SW 1271 (cell line): Measurements from ENCODE around the gene HSPB9.
"Not testable (repeated sequence)": the region's sequence is repeated elsewhere in the genome, so short reads cannot be mapped to it uniquely, and the experiment has no call there.

ENCODE experiments used
- DNase-seq, 2 experiments: peaks; one replicate each; lab custom pipeline; 2025; lab: John Stamatoyannopoulos, UW

HSPB9 gene

DNA sequence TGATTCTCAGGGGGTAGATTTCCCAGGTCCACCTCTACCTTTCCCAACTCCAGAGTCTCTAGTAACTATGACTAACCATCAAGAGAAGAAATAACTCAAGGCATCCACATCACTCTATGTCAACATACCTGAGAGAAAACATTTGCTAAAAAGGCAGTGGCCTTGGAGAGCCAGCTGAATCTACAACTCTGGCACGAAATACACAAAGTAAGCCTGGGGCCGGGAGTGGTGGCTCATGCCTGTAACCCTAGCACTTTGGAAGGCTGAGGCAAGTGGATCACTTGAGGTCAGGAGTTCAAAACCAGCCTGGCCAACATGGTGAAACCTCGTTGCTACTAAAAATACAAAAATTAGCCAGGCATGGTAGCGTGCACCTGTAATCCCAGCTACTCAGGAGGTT is 20.5 kb downstream of the HSPB9 start:
- not testable (repeated sequence) for DNase-seq

- no peak for DNase-seq
Observed at GRCh38 chr17:42146911-42147607, 24.5 kb downstream of the HSPB9 start.

GRCh38 chr17:42153919-42154742 is 31.5 kb downstream of the HSPB9 start:
- no peak for DNase-seq

DNA sequence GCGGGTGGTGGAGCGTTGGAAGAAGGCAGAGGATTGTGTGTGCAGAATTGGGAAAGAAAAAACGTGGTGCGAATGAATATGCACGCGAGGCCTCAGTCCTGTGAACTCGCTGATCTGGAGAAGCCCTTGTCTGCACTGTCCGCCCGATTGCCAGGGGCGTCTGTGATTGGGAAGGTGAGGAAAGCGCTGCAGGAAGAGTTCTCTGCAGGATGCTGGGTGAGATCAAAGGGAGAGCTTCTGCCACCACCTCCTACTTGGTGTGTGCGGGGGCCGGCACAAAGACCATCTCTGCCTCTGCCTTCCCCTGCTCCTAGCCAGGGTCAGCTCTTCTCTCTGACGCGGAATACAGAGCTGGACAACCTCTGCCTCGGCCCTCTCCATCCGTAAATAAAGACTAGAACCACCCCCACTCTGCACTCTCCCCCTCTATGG is 33.0 kb downstream of the HSPB9 start:
- DNase-seq, result no peak

GRCh38 chr17:42159796-42160530 is 37.4 kb downstream of the HSPB9 start:
- DNase-seq, result no peak

- DNase-seq, result no peak
Observed at GRCh38 chr17:42160531-42160910, 37.9 kb downstream of the HSPB9 start.

GRCh38 chr17:42163113-42163512 is 40.5 kb downstream of the HSPB9 start:
- no peak for DNase-seq

DNA sequence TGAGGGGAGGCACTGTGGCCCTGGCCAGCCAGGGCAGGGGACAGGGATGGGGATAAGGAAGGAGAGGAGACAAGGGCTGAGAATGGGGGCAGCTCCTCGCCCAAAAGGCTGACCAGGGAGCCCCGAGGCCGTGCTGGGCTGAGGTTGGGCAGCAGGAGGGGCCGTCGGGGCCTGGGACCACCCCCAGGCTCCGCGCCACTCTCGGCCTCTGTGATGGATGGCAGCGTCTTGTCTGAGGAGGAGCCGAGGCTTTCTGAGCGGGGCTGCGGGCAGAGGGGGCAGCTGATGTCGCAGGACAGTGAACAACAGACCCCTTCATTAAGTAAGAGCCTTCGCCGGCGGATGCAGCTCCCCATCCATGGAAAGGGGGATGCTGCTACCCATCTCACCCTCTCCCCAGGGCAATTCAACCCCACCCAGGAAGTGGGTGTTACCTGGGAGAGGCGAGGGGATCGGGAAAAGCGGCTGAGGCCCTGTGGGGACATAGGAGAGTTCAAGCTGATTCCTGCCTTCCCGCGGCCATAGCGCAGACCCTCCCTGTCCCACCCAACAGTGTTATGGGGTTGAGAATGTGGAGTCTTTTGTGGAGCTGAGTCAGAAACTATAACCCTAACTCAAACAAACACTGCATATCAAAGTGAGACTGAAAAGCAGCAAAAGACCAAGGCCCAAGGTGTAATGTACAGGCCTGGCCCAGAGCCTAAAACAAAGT is 41.2 kb downstream of the HSPB9 start:
- no peak for DNase-seq

GRCh38 chr17:42165751-42166150 is 43.1 kb downstream of the HSPB9 start:
- no peak for DNase-seq

DNA sequence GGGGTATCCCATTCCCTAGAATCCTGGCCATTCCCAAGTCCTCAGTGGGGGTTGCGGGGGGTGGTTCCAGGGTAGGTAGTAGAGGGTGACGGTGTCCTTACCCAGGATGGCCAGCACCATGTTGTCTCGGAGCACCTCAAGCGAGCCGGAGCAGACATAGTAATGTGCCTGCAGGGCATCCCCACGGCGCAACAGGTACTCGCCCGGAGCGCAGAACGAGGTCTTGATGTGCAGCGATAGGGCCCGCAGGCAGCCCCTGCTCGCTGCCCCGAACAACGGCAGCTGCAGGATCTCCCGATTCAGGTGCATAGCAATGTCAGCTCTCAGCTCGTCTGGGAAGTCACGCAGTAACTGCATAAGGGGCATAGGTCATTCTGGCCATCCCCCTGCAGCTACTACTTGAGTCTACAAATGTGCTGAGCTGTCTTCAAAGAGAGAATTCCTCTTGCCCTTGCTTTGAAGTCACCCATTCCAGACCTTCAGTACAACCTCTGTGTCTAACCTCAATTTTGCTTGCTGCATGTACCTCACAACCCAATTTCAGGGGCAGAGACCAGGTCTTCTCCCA is 43.7 kb downstream of the HSPB9 start:
- DNase-seq, result no peak

DNA sequence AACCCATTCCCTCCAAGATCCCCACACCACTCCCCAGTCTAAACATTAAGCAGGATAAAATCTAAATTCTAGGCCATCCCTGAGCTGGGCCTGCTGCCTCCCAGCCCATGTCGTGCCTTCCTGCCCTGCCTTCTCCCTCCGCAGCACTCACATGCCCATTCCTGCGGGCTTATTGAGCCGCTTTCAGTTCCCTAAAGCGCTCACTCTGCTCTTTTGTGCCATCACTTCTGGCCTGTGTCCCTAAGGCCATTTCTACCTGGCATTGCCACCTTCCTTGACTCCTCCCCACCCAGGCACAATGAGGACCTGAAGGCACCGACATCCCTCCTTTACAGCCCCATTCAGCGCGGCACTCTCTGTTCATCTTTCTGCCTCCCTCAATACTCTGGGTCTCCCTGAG is 45.2 kb downstream of the HSPB9 start:
- DNase-seq, result no peak

DNA sequence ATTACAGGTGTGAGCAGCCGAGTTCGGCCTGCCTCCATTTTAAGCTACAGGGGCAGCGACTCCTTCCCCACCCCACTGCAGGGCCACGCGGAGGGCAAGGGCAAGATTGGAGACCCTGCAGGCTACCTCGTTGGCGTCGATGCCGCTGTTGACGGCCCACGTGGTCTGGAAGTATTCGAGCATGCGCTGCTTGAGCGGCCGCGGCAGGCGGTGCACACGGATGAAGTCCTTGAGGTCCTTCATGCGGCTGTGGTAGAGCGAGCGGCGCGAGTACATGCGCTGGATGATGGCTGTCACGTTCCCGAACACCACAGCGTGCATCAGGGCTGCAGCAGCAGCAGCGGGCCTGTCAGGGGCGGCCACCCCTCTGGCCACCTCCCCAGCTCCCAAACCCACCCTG is 46.7 kb downstream of the HSPB9 start:
- DNase-seq, result no peak

GRCh38 chr17:42171831-42172230 is 49.2 kb downstream of the HSPB9 start:
- DNase-seq, result no peak
